Measurements from ENCODE around the gene PPCDC. TPM values are rescaled to one million over a fixed set of nuclear protein-coding genes. Genes with fewer than 3 reads are reported as not detected.

Gene PPCDC, protein sequence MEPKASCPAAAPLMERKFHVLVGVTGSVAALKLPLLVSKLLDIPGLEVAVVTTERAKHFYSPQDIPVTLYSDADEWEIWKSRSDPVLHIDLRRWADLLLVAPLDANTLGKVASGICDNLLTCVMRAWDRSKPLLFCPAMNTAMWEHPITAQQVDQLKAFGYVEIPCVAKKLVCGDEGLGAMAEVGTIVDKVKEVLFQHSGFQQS
- 18.0 to 21.6 TPM (median 18.2 TPM) in 5 replicates for total RNA-seq (2022; extraction: Qiagen RNA extraction)

DNA sequence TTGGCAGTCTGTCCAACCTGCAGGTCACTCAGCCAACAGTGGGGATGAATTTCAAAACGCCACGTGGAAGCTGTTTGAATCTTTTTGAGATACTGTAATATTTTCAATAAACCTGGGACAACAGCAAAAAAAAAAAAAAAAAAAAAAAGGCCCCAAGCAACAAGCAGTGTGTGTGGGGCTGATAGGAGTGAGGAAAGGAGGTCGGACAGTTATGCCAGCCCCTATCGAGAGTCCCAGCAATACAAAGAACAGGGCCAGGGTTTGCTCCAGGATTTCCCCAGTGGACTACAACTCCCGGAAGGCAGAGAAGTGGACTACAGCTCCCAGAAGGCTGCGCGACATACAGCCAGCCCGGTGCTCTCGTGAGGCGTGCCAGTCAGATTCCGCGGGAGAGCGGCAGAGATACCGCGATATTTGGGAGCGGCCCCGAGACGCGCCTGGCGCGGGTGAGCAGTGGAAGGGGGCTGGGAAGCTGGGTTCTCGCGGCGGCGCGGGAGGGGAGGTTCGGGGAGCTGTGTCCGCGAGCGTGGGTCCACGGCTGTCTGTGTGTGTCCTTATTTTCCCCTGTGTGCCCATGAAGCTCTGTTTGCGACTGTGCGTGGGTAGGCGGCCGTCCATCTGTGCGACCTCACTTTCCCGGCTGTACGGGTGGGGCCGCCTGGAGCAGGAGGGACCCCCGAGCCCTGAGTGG, at the start of gene PPCDC:
Gene PPCDC, plus strand, starts transcription at position 410 of the 691 bp plus-strand sequence. CDS start 4,729 bp downstream, outside the sequence.

DNA sequence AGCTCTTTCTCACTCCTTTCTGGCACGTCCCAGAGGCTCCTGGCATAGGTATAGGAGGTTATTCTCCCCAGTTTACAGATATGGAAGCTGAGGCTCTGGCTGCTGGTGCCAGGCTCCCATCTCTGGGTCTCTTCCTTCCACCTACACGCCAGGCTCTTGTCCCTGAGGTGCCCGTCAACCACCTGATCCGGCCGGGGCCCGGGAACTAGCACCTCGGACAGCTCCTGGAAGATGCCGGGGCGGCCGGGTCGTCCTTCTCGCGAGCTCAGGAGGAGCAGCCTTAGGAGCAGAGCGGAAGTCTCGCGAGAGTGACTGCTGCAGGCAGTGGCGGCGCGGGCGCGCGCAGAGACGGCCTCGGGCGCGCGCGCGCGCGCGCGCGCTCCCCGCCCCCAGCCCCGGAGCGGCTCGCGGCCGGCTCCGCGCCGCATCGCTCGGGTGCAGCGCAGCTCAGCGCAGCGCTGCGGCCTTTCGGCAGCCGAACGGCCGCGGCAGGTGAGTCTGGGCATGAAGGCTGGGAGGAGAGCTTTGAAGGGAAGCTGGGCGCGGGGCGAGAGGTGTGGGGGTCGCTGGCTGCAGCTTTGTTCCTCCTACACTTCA, 28.1 kb upstream of the PPCDC start, which contains the start of gene SCAMP5:
Gene SCAMP5, plus strand, starts transcription at position 382 of the 597 bp plus-strand sequence. CDS start 16,277 bp downstream, outside the sequence.

Other genes with a start within 250 kb of the PPCDC start
- gene CSK, start 241.5 kb upstream of the PPCDC start, total RNA-seq (2022; extraction: Qiagen RNA extraction) = 56.3 to 65.7 TPM (median 62.4 TPM) in 5 replicates
- not detected in 5 replicates for gene LMAN1L, start 210.8 kb upstream of the PPCDC start, total RNA-seq (2022; extraction: Qiagen RNA extraction)
- 0.08 to 0.09 TPM in 2 of 5 replicates, not detected in the others for gene CPLX3, start 197.0 kb upstream of the PPCDC start, total RNA-seq (2022; extraction: Qiagen RNA extraction)
- 26.3 to 39.5 TPM (median 33.7 TPM) in 5 replicates for gene ULK3, start 180.4 kb upstream of the PPCDC start, total RNA-seq (2022; extraction: Qiagen RNA extraction)
- gene SCAMP2, start 150.2 kb upstream of the PPCDC start, total RNA-seq (2022; extraction: Qiagen RNA extraction) = 54.9 to 66.9 TPM (median 64.2 TPM) in 5 replicates
- 27.0 to 40.6 TPM (median 30.8 TPM) in 5 replicates for gene MPI, start 133.5 kb upstream of the PPCDC start, total RNA-seq (2022; extraction: Qiagen RNA extraction)
- 30.3 to 41.3 TPM (median 34.9 TPM) in 5 replicates for gene FAM219B, start 116.7 kb upstream of the PPCDC start, total RNA-seq (2022; extraction: Qiagen RNA extraction)
- gene COX5A, start 85.5 kb upstream of the PPCDC start, total RNA-seq (2022; extraction: Qiagen RNA extraction) = 526 to 592 TPM (median 554 TPM) in 5 replicates
- gene RPP25, start 66.8 kb upstream of the PPCDC start, total RNA-seq (2022; extraction: Qiagen RNA extraction) = 18.9 to 28.4 TPM (median 26.6 TPM) in 5 replicates
- 10.3 to 14.6 TPM (median 12.4 TPM) in 5 replicates for gene SCAMP5, start 28.0 kb upstream of the PPCDC start, total RNA-seq (2022; extraction: Qiagen RNA extraction)
- gene C15orf39, start 178.3 kb downstream of the PPCDC start, total RNA-seq (2022; extraction: Qiagen RNA extraction) = 25.9 to 36.4 TPM (median 31.6 TPM) in 5 replicates
- 0.08 TPM in 1 of 5 replicates, not detected in the others for gene GOLGA6C, start 234.7 kb downstream of the PPCDC start, total RNA-seq (2022; extraction: Qiagen RNA extraction)